ENCODE measurements around the gene GUCA2A. TPM values are rescaled to one million over a fixed set of nuclear protein-coding genes. Genes with fewer than 3 reads are reported as not detected.

The GUCA2A gene
- total and polyA plus RNA-seq, 8 donors, result 0.55 to 3.4 (median 1.1) TPM; not detected in 1

DNA sequence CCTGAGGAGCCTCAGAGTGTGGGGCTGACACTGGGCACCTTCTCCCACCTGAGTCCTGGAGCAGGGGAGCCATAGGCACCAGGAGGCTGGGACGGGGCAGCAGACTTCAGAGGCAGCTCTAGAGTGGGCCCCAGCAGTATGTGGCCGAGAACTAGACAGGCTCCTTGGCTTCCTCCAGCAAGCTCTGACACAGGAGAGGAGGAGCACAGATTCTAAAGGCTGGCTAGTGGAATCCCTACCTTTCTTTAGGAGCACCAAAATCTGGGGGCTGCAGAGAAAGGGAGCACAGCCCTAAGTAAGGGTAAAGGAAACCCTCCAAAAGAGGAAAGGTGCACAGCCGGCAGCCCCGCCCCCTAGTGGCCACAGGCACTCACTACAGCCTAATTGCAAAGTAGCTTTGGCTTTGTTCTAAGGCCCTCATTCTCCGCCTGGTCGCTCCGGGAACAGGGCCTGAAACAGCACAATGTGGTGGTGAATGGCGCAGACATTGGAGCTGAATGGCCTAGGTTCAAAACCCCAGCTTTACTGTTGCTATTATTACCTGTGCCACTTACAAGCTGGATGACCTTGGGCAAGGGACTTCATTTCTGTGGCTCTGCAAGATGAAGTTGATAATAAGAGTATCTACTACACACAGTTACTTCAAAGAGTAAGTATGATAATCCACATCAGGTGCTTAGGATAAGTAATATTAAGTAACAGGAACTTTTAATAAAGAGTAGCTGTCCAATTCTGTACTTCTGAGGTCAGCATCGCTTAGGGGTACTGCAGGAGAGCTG lies 8.8 kb upstream of the GUCA2A start:
- TF ChIP-seq, protein P1, sequence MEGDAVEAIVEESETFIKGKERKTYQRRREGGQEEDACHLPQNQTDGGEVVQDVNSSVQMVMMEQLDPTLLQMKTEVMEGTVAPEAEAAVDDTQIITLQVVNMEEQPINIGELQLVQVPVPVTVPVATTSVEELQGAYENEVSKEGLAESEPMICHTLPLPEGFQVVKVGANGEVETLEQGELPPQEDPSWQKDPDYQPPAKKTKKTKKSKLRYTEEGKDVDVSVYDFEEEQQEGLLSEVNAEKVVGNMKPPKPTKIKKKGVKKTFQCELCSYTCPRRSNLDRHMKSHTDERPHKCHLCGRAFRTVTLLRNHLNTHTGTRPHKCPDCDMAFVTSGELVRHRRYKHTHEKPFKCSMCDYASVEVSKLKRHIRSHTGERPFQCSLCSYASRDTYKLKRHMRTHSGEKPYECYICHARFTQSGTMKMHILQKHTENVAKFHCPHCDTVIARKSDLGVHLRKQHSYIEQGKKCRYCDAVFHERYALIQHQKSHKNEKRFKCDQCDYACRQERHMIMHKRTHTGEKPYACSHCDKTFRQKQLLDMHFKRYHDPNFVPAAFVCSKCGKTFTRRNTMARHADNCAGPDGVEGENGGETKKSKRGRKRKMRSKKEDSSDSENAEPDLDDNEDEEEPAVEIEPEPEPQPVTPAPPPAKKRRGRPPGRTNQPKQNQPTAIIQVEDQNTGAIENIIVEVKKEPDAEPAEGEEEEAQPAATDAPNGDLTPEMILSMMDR (IDR thresholded peaks at IDR 0.05), result peak; percentile 88 to 97 (median 92)
- H3K4me3 ChIP-seq, result no peak overlapping the region
- no peaks in the 10 kb centered on the region for H3K27me3 ChIP-seq
- peaks cover 15 to 27% (median 21%) of the 10 kb centered on the region in 3 donors for H3K4me1 ChIP-seq
- no peak for FAIRE-seq
- DNase-seq, result peak in 5 of 6 donors; percentile 40 to 85 (median 69)
- 34 to 38% methylated on average over 9 of the region's 9 CpGs for WGBS, 2 donors
- intact Hi-C loops (cut with DNase I), result loop anchor here in 1 of 3 donors (10.0 kb wide), 1 partner anchor 161 kb away; the partner anchor contains the start of gene FOXJ3
- H3K27ac ChIP-seq, result peak overlapping the region in 3 of 4 donors; percentile 57 to 63 (median 57)
- no peaks in the 10 kb centered on the region for H3K9me3 ChIP-seq
- H3K36me3 ChIP-seq, result no peaks in the 10 kb centered on the region
- ATAC-seq, result peak; percentile 65 to 83 (median 80)

DNA sequence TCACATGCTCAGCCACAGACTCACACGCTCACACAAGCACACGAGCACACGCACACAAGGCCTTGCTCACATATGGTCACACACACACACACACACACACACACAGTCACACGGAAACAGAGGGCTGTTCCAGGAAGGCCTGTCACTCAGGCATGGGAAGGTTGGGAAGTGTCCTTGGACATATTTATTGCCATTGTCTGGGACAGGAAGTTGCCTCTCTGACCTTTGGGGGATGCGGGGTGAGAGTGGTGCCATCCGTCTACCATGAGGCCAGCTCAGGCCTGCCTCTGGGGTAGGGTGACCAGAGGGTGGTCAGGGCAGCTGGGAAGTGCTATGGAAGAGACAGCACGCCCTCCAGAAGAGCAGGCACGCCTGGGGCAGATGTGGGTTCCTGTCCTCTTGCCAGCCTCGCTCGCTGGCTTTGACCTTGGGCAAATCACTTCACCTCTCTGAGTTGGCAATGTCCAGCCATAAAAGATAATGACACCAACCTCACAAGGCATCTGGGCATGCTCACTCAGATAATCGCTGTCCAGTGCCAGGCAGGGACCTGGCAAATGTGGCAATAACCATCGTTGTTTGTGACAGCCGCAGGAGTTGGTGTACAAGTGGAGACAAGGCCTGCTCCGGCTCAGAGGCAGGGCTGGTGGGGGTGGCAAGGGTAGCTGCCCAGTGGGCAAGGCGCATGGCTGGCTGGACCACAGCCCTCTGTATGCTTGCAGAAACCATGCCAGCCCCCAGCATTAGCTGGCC lies 8.0 kb upstream of the GUCA2A start:
- no peaks in the 10 kb centered on the region for H3K36me3 ChIP-seq
- FAIRE-seq, result no peak
- TF ChIP-seq, protein P1 (IDR thresholded peaks at IDR 0.05), result no peak
- no peaks in the 10 kb centered on the region for H3K9me3 ChIP-seq
- peak; percentile 72 to 78 (median 75) for ATAC-seq
- WGBS, 2 donors, result 17 to 21% methylated on average over 15 of the region's 15 CpGs
- no peaks in the 10 kb centered on the region for H3K27me3 ChIP-seq
- H3K4me3 ChIP-seq, result no peak overlapping the region
- DNase-seq, result peak in 5 of 6 donors; percentile 55 to 83 (median 61)
- intact Hi-C loops (cut with DNase I), result loop anchor here in 1 of 3 donors (10.0 kb wide), 1 partner anchor 162 kb away; the partner anchor contains the start of gene FOXJ3
- H3K27ac ChIP-seq, result peak overlapping the region in 3 of 4 donors; percentile 57 to 63 (median 57)
- H3K4me1 ChIP-seq, result peaks cover 15 to 22% (median 21%) of the 10 kb centered on the region in 3 donors

DNA sequence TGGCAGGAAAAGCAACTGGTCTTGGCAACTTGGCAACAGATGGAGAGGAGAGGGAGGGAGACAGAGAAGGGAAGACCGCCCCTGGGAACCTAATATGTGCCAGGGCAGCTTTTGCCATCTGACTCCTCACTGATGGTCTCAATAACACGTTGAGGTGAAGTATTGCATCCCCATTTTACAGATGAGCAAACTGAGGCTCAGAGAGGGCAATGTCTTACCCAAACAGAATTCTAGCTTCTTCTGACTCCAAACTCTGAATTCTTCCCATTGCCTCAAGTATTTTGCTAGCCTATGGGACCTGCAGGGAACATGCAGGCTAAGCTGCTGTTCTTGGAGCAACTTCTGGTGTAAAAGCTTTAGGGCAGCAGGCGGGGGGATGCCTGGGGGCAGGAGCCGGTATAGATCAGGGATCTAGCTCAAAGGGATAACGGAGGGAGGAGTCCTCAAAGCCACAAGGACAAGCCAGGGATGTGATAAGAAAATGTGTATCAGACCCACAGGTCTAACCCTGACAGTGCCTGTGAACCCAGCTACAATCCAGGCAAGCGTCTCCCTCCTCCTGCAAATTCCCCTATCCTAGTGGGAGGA lies 7.2 kb upstream of the GUCA2A start:
- no peak overlapping the region for H3K4me3 ChIP-seq
- ATAC-seq (peak in 2 of 4 donors; percentile 4 to 18), DNase-seq (no peak), FAIRE-seq (no peak)
- H3K27me3 ChIP-seq, result no peaks in the 10 kb centered on the region
- no peaks in the 10 kb centered on the region for H3K36me3 ChIP-seq
- WGBS, 2 donors, result 59 to 66% methylated on average over 6 of the region's 6 CpGs
- H3K27ac ChIP-seq, result peak overlapping the region in 2 of 4 donors; percentile 57 to 63
- intact Hi-C loops (cut with DNase I), result loop anchor here in 1 of 3 donors (10.0 kb wide), 1 partner anchor 163 kb away; the partner anchor contains the start of gene FOXJ3
- H3K9me3 ChIP-seq, result no peaks in the 10 kb centered on the region
- TF ChIP-seq, protein P1 (IDR thresholded peaks at IDR 0.05), result no peak
- H3K4me1 ChIP-seq, result peaks cover 15 to 22% (median 21%) of the 10 kb centered on the region in 3 donors

DNA sequence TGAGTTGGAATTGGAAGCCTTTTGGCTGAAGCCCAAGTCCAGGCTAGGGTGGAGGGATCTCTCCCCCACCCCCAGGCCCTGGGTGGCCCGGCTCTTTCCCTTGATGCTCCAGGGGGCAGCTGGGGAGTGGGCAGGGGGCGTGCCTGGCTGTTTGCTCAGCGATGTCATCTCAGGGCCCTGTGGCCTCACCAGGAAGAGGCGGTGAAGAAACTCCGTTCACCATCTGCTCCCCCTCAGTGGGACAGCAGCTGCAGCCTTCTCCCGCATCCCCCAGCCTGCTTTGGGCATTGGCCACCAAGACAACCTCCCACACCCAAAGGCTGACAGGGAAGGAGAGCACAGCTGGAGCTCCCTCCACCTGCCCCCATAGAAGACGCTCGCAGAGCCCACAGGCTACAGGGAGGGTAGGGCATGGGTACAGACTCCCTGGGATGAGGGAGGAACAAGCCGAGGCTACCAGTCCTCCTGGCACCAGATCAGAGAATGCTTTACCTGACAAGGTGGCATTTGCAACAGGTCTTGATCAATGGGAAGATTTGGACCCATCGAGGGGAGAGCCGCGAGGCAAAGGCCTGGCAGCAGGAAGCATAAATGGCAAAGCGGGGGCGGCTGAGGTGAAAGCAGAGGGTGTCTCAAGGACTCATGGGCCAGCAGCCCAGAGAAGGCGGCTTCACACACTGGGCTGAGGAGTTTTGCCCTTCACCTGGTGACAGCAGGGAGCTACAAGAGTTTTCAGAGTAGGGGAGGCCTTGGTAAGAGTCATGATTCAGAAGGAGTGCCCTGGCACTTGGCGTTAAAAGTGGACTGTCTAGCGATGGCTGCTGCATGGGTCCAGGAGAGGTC lies 6.5 kb upstream of the GUCA2A start:
- Histone ChIP-seq H3K4me1 (peaks cover 15 to 22% (median 21%) of the 10 kb centered on the region in 3 donors), H3K9me3 (no peaks in the 10 kb centered on the region), H3K36me3 (no peaks in the 10 kb centered on the region), H3K4me3 (no peak overlapping the region), H3K27me3 (no peaks in the 10 kb centered on the region), H3K27ac (no peak overlapping the region)
- WGBS, 2 donors, result 67 to 68% methylated on average over 17 of the region's 17 CpGs
- intact Hi-C loops (cut with DNase I), result loop anchor here in 1 of 3 donors (10.0 kb wide), 1 partner anchor 164 kb away; the partner anchor contains the start of gene FOXJ3
- ATAC-seq (no peak), DNase-seq (no peak), FAIRE-seq (no peak)
- TF ChIP-seq, protein P1 (IDR thresholded peaks at IDR 0.05), result no peak
